Effector memory CD4-positive, alpha-beta T cell (primary cell): Measurements from ENCODE around the gene MIEF1.

Experiments
- DNase-seq, 3 donors: peaks; one replicate each; pipeline ENCODE4 v3.0.0-alpha.2; 2020
- H3K27ac ChIP-seq: 2 replicates; pipeline ENCODE4 v1.7.0; 2013; ENCODE audit warnings: mild to moderate bottlenecking, low read length, moderate library complexity; ENCODE audit not compliant: insufficient read depth, poor library complexity, severe bottlenecking
- H3K27me3 ChIP-seq: replicated peaks from 2 replicates; pipeline ENCODE4 v1.7.0; 2013; ENCODE audit warnings: mild to moderate bottlenecking, low read length; ENCODE audit not compliant: insufficient read depth, control insufficient read depth, poor library complexity, severe bottlenecking
- H3K36me3 ChIP-seq: 2 replicates; pipeline ENCODE4 v1.7.0; 2013; ENCODE audit warnings: mild to moderate bottlenecking, low read length, moderate library complexity; ENCODE audit not compliant: control insufficient read depth, insufficient read depth
- H3K4me1 ChIP-seq: 2 replicates; pipeline ENCODE4 v1.7.0; 2013; ENCODE audit warnings: low read length, mild to moderate bottlenecking; ENCODE audit not compliant: control insufficient read depth, insufficient read depth, poor library complexity, severe bottlenecking
- H3K4me3 ChIP-seq: 2 replicates; pipeline ENCODE4 v1.7.0; 2013; ENCODE audit warnings: low read length, low read depth, mild to moderate bottlenecking; ENCODE audit not compliant: insufficient read depth, poor library complexity, severe bottlenecking
- H3K9me3 ChIP-seq: 2 replicates; pipeline ENCODE4 v1.7.0; 2013; ENCODE audit warnings: mild to moderate bottlenecking, low read length, moderate library complexity; ENCODE audit not compliant: control insufficient read depth
- total RNA-seq, 3 donors: gene quantifications; one replicate each; lab custom pipeline; 2026; lab: John Stamatoyannopoulos, UW

The MIEF1 gene
- total RNA-seq = 19.4 to 43.4 (median 23.9) reads per million in 3 donors

DNA sequence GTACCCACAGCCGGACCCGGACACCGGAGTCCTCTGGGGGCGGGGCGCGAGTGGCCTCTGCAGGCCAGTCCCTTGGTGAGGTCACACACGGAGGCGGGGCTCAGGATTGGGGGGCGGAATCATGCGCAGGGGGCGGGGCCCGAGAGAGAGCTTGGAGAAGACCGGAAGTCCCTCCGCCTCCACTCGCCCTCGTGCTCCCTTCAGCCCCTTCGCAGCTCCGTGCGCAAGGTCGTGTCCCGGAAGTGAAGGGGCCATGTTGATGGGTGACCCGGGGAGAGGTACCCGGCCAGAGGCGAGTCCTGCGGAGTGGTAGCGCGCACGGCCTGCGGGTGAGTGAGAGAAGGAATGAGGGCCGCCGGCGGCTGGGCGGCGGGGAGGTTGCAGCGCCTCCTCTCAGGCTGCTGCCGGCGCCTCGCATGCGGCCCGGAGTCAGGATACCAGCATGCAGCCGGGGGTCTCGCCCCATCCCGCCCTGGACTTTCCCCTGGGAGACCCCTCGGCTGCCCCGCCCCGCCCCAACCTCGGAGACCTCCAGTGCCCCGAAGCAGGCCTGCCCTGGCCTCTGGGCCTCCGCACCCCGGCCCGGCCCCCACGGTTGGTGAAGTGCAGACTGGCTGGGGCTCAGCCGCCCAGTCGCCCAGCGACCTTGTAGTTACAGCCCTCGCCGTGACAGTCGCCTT lies at the start of gene MIEF1:
MIEF1 (plus strand) TSS at position 182 of the 680 bp plus-strand sequence. CDS start 9,005 bp downstream, outside the sequence.
- H3K4me1 ChIP-seq = peaks cover 20% of the 10 kb centered on the region
- peaks cover 29% of the 10 kb centered on the region for H3K36me3 ChIP-seq
- DNase-seq = peak; percentile 80 to 84 (median 81)
- H3K4me3 ChIP-seq = peak within 1 kb of the TSS; percentile 86
- no peaks in the 10 kb centered on the region for H3K9me3 ChIP-seq
- no peaks in the 10 kb centered on the region for H3K27me3 ChIP-seq
- peak within 1 kb of the TSS; percentile 71 for H3K27ac ChIP-seq

DNA sequence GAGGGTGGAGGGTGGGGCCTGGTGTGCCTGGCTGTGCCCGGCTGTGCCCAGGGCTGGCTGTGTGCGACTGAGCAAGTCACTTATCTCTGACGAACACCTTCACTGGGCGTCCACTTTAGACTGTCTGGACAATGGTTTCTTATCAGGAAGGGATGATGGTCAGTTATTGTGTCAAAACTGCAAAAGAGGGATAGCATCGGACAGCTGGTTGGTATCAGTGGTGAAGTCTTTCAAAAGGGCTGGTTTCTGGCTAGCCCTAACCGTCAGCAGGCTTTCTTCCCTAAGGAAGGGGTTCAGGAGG lies 49.4 kb upstream of the MIEF1 start:
- H3K9me3 ChIP-seq = no peaks in the 10 kb centered on the region
- no peak for DNase-seq
- H3K4me3 ChIP-seq = no peak overlapping the region
- H3K27ac ChIP-seq = no peak overlapping the region
- peaks cover 4% of the 10 kb centered on the region for H3K4me1 ChIP-seq
- peaks cover 12% of the 10 kb centered on the region for H3K27me3 ChIP-seq
- no peaks in the 10 kb centered on the region for H3K36me3 ChIP-seq

DNA sequence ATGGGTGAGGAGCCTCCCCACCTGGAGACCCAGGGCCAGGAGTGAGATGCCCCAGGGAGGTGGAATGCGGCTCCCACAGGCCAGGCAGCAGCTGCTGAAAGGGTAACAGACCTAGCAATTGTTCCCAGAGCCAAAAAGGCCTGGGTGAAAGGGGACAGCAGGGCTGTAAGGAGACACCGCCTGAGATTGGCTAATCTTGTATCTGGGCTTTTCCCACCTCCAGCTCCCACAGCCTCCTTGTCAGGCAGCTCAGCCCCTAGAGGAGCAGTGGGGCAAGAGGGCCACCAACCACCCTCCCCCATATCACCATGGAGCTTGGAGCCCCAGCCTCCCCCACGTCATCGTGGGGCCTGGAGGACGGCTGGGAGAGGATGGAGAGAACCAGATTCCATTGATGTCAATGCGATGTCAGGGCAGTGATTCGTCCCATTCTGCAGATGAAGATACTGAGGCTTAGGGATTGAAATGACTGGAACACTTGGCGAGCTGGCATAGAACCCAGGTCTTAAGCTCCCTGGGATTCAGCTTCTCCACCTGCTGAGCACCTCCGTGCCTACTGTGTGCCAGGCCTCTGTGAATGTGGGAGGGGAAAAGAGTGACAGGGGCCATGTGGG lies 48.2 kb upstream of the MIEF1 start:
- peaks cover 9% of the 10 kb centered on the region for H3K4me1 ChIP-seq
- no peak overlapping the region for H3K27ac ChIP-seq
- no peak overlapping the region for H3K4me3 ChIP-seq
- H3K36me3 ChIP-seq = no peaks in the 10 kb centered on the region
- DNase-seq = no peak
- H3K27me3 ChIP-seq = peaks cover 23% of the 10 kb centered on the region
- no peaks in the 10 kb centered on the region for H3K9me3 ChIP-seq

DNA sequence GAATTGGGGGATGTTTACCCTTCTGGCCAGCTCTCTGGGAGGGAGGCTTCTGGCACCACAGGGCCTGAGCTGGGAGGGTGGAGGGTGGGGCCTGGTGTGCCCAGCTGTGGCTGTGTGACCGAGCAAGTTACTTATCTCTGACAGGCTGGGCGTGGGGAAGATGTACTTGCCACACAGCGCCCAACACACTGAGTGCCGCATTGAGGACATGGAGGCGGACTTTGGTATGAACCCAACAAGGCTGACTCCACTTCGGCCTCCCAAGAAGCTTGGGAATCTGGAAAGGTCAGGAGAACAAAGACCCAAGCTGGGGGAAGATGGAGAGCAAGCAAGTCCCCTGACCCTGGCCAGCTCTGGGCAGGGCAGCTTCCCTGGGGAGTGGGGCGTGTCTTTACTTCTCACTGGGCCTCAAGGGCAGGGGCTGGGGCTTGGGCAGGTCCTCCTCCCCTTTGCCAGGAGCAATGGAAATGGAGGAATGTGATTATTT lies 47.7 kb upstream of the MIEF1 start:
- Histone ChIP-seq H3K27me3 (peaks cover 24% of the 10 kb centered on the region), H3K4me3 (no peak overlapping the region)
- no peak for DNase-seq

DNA sequence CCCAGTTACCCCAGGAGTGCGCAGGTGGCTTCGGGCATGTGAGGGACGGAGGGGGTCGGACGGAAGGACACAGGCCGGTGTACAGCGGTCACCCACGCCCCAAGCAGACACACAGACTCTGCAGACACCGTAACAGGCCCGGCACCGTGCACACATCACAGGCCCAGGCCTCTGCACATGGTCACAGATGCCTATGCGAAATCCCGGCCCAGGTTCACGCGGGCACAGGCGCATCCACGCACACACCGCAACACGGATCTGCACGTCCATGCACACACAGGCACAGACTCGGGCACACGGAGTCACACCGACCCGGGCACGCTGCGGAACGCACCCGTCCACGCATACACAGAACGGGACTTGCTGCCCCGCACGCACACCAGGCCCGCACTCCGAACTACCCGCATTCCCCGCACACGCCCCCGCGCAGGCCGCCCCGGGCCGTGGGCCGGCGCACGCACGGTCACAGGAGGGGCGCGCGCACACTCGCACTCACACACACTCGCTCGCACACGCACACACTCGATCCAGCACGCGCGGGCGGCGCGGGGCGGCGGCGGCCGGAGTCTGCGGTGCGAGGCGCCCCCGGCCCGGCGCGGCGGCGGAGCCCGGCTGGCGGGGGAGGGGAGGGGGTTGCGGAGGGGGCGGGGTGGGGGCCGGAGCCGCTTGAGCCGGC lies 45.4 kb upstream of the MIEF1 start, which contains the start of gene MGAT3:
MGAT3 (plus strand) TSS at position 491 of the 676 bp plus-strand sequence. CDS start 30,336 bp downstream, outside the sequence.
- peaks cover 9% of the 10 kb centered on the region for H3K4me1 ChIP-seq
- H3K27me3 ChIP-seq = peaks cover 24% of the 10 kb centered on the region
- H3K9me3 ChIP-seq = no peaks in the 10 kb centered on the region
- DNase-seq = no peak
- no peak within 1 kb of the TSS for H3K27ac ChIP-seq
- H3K4me3 ChIP-seq = no peak within 1 kb of the TSS
- H3K36me3 ChIP-seq = no peaks in the 10 kb centered on the region

More for the DNA sequence above, 47.7 kb upstream of the MIEF1 start:
- H3K9me3 ChIP-seq = no peaks in the 10 kb centered on the region
- no peaks in the 10 kb centered on the region for H3K36me3 ChIP-seq
- no peak overlapping the region for H3K27ac ChIP-seq
- H3K4me1 ChIP-seq = peaks cover 9% of the 10 kb centered on the region

DNA sequence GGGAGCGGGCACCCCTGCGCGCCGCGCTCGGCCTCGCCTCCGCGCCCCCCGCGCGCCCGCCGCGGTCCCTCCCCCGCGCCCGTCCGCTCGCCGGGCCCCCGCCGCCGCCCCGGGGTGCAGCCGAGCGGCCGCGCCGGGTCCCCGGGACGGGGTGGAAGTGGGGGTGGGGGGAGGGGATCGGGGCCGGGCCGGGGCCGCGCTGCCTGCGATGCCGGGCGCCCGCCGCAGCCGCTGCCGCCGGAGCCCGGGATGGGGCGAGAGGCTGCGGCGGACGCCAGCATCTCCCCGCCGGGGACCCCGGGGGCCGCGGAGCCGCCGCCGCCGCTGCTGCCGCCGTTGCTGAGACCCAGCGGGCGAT lies 44.9 kb upstream of the MIEF1 start:
- Histone ChIP-seq H3K27ac (no peak overlapping the region), H3K4me3 (no peak overlapping the region), H3K27me3 (peaks cover 24% of the 10 kb centered on the region), H3K4me1 (peaks cover 9% of the 10 kb centered on the region), H3K36me3 (no peaks in the 10 kb centered on the region), H3K9me3 (no peaks in the 10 kb centered on the region)
- no peak for DNase-seq

DNA sequence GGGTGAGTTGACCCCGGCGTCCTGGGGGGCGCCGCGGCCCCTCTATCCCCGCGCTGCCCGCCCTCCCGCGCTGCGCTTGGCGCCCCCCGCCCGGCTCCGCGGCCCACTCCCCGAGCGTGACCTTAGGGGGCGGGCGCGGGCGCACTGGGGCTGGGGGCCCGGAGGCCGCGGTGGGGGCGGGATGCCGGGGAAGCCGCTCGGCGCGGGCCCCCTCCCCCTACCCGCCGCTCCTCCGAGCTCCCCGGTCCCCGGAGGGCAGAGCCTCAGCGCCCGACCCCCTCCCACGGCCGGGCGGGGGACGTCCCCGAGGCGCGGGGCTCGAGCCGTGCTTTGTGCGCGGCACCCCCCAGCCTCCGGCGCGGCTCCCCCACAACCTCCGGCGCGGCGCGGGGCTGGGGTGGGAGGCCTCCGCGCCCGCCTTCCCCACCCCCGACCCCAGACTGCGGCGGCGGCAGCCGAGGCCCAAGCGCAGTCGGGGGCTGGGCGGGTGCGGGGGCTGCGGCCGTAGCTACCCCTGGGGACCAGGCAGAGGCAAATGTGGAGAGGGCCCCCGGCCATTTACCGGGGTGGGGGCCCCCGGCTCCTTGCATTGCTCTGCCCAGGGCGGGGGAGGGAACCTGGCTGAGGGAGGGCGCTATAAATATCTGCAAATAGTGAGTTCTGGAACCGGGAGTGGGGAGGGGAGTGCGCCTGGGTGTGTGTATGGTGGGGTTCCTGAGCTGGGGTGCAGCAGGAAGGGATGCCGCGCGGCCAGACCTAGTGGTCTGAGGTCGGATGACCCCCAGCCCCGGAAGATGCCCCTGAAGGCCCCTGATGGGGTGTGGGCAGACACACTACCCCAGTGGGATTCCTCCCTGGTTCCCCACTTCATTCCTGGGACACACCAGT lies 44.3 kb upstream of the MIEF1 start:
- DNase-seq = no peak
- Histone ChIP-seq H3K9me3 (no peaks in the 10 kb centered on the region), H3K27ac (no peak overlapping the region), H3K27me3 (peaks cover 24% of the 10 kb centered on the region), H3K4me1 (peaks cover 9% of the 10 kb centered on the region), H3K36me3 (no peaks in the 10 kb centered on the region), H3K4me3 (no peak overlapping the region)

DNA sequence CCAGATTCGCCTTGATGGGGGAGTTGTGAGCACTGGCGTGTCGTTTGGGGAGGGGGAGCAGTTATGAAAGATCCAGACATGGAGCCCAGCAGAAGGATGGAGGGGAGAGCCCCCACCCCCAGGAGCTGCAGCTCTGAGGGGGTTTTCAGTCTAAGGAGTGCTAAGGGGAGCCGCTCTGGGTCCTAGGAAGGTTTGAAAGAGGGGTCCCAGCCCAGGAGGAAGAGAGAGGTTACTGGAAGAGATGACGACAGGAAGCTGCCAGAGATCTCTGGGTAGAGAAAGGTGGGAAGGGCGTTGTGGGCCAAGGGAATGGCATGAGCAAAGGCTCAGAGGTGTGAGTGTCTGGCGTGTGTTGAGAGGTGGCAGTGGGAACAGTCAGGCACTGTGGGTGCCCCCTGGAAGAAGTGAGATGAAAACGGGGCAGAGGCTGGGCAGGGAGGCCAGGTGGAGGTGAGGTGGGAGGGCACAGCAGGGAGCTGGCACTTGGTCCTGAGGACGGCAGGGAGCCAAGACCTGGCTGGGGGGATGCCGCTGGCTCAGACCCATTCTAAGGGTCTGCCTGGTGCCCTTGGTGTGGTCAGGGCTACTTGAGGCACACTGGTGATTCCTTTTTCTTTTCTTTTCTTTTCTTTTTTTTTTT lies 43.5 kb upstream of the MIEF1 start:
- Histone ChIP-seq H3K27me3 (peaks cover 24% of the 10 kb centered on the region), H3K4me1 (peaks cover 9% of the 10 kb centered on the region), H3K27ac (no peak overlapping the region), H3K4me3 (no peak overlapping the region), H3K9me3 (no peaks in the 10 kb centered on the region), H3K36me3 (no peaks in the 10 kb centered on the region)
- DNase-seq = no peak

DNA sequence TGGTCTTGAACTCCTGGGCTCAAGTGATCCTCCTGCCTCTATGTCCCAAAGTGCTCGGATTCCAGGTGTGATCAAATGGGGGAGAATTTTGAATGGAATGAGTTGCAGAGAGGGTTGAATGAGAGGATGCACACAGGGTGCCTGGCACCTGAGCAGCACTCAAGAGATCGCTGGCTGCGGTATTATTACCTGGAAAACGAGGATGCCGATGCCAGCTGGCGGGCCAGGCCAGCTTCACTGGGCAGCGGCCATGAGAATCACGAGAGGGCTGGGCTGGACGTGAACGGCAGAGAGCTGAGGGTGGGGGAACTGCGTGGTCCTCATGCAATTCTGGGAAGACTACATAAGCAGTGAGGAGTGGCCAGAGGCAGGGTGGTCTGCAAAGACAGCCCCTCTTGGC lies 42.4 kb upstream of the MIEF1 start:
- Histone ChIP-seq H3K27ac (no peak overlapping the region), H3K4me1 (peaks cover 9% of the 10 kb centered on the region), H3K4me3 (no peak overlapping the region), H3K36me3 (no peaks in the 10 kb centered on the region), H3K9me3 (no peaks in the 10 kb centered on the region), H3K27me3 (peaks cover 24% of the 10 kb centered on the region)
- DNase-seq = no peak
